Measurements from ENCODE around the gene SRBD1.
A peak's percentile ranks its signal among the peaks of the same experiment; 100 is the strongest.

SRBD1 gene

GRCh38 chr2:45379399-45380087 lies 231.5 kb downstream of the SRBD1 start:
- H2AFZ ChIP-seq (ENCODE audit: low read depth, low read length): no peak overlapping the region
- no peak overlapping the region for H4K8ac ChIP-seq (ENCODE audit: low read length)
- no peak overlapping the region for H3K18ac ChIP-seq (ENCODE audit: low read depth in 1 of 2, low read length in 2 of 2)
- peak overlapping the region; percentile 59 for H3K27ac ChIP-seq (ENCODE audit: low read length, poor library complexity, severe bottlenecking)
- no peak for DNase-seq
- H3K27me3 ChIP-seq (ENCODE audit: control insufficient read depth in 1 of 2, insufficient read depth in 1 of 2, low read length in 2 of 2): no peaks in the 10 kb centered on the region
- 97% methylated on average over 3 of the region's 3 CpGs for WGBS
- no peak overlapping the region for H2BK12ac ChIP-seq (ENCODE audit: low read length in 2 of 2)
- H2BK15ac ChIP-seq (ENCODE audit: low read depth, poor library complexity, severe bottlenecking): no peak overlapping the region
- H3K9ac ChIP-seq (ENCODE audit: low read length): no peak overlapping the region
- H2AK5ac ChIP-seq (ENCODE audit: low read length, severe bottlenecking): peak overlapping the region; percentile 23
- no peak overlapping the region for H2BK120ac ChIP-seq (ENCODE audit: low read depth, low read length)
- no peak overlapping the region for H3K4ac ChIP-seq (ENCODE audit: low read depth in 1 of 2, low read length in 2 of 2)
- no peak overlapping the region for H3K4me2 ChIP-seq (ENCODE audit: low read length, poor library complexity, severe bottlenecking)
- no peak overlapping the region for H3K23ac ChIP-seq (ENCODE audit: low read length in 2 of 2)
- H3K9me3 ChIP-seq (ENCODE audit: control insufficient read depth, low read length): no peaks in the 10 kb centered on the region
- H4K91ac ChIP-seq (ENCODE audit: low read length): no peak overlapping the region
- no peaks in the 10 kb centered on the region for H3K36me3 ChIP-seq (ENCODE audit: control insufficient read depth in 1 of 2, insufficient read depth in 2 of 2, low read depth in 1 of 2, low read length in 2 of 2)
- no peak overlapping the region for H3K4me3 ChIP-seq (ENCODE audit: insufficient read depth in 1 of 2, low read depth in 1 of 2, low read length in 2 of 2)
- H3K79me1 ChIP-seq (replicated peaks; ENCODE audit: low read length, poor library complexity, severe bottlenecking): no peaks in the 10 kb centered on the region
- no peak overlapping the region for H2BK5ac ChIP-seq (ENCODE audit: low read depth, low read length, poor library complexity, severe bottlenecking)
- no peak overlapping the region for H3K14ac ChIP-seq (ENCODE audit: low read length in 2 of 2)
- peaks cover 3% of the 10 kb centered on the region for H3K4me1 ChIP-seq (ENCODE audit: control insufficient read depth, insufficient read depth, low read depth, low read length)

- no peak overlapping the region for H3K9ac ChIP-seq (ENCODE audit: low read length)
- H4K91ac ChIP-seq (ENCODE audit: low read length): no peak overlapping the region
- WGBS: 100% methylated on average over 1 of the region's 2 CpGs
- H3K36me3 ChIP-seq (ENCODE audit: control insufficient read depth in 1 of 2, insufficient read depth in 2 of 2, low read depth in 1 of 2, low read length in 2 of 2): no peaks in the 10 kb centered on the region
- H3K4me2 ChIP-seq (ENCODE audit: low read length, poor library complexity, severe bottlenecking): no peak overlapping the region
- no peak overlapping the region for H2BK15ac ChIP-seq (ENCODE audit: low read depth, poor library complexity, severe bottlenecking)
- H3K23ac ChIP-seq (ENCODE audit: low read length in 2 of 2): no peak overlapping the region
- H4K8ac ChIP-seq (ENCODE audit: low read length): no peak overlapping the region
- no peak for DNase-seq
- no peak overlapping the region for H3K4me3 ChIP-seq (ENCODE audit: insufficient read depth in 1 of 2, low read depth in 1 of 2, low read length in 2 of 2)
- H3K79me1 ChIP-seq (replicated peaks; ENCODE audit: low read length, poor library complexity, severe bottlenecking): no peaks in the 10 kb centered on the region
- no peaks in the 10 kb centered on the region for H3K4me1 ChIP-seq (ENCODE audit: control insufficient read depth, insufficient read depth, low read depth, low read length)
- no peak overlapping the region for H2AK5ac ChIP-seq (ENCODE audit: low read length, severe bottlenecking)
- no peak overlapping the region for H3K14ac ChIP-seq (ENCODE audit: low read length in 2 of 2)
- H3K18ac ChIP-seq (ENCODE audit: low read depth in 1 of 2, low read length in 2 of 2): no peak overlapping the region
- no peaks in the 10 kb centered on the region for H3K27me3 ChIP-seq (ENCODE audit: control insufficient read depth in 1 of 2, insufficient read depth in 1 of 2, low read length in 2 of 2)
- H3K4ac ChIP-seq (ENCODE audit: low read depth in 1 of 2, low read length in 2 of 2): no peak overlapping the region
- no peaks in the 10 kb centered on the region for H3K9me3 ChIP-seq (ENCODE audit: control insufficient read depth, low read length)
- no peak overlapping the region for H2AFZ ChIP-seq (ENCODE audit: low read depth, low read length)
- H2BK5ac ChIP-seq (ENCODE audit: low read depth, low read length, poor library complexity, severe bottlenecking): no peak overlapping the region
- no peak overlapping the region for H2BK120ac ChIP-seq (ENCODE audit: low read depth, low read length)
- no peak overlapping the region for H2BK12ac ChIP-seq (ENCODE audit: low read length in 2 of 2)
- no peak overlapping the region for H3K27ac ChIP-seq (ENCODE audit: low read length, poor library complexity, severe bottlenecking)
Observed at GRCh38 chr2:45373534-45373933, 237.5 kb downstream of the SRBD1 start.

GRCh38 chr2:45370369-45370768 lies 240.7 kb downstream of the SRBD1 start:
- H3K79me1 ChIP-seq (replicated peaks; ENCODE audit: low read length, poor library complexity, severe bottlenecking): no peaks in the 10 kb centered on the region
- 100% methylated on average over 1 of the region's 2 CpGs for WGBS
- no peak overlapping the region for H3K18ac ChIP-seq (ENCODE audit: low read depth in 1 of 2, low read length in 2 of 2)
- no peak for DNase-seq
- H4K91ac ChIP-seq (ENCODE audit: low read length): no peak overlapping the region
- H3K9me3 ChIP-seq (ENCODE audit: control insufficient read depth, low read length): no peaks in the 10 kb centered on the region
- H3K9ac ChIP-seq (ENCODE audit: low read length): no peak overlapping the region
- H3K4me3 ChIP-seq (ENCODE audit: insufficient read depth in 1 of 2, low read depth in 1 of 2, low read length in 2 of 2): no peak overlapping the region
- H3K27me3 ChIP-seq (ENCODE audit: control insufficient read depth in 1 of 2, insufficient read depth in 1 of 2, low read length in 2 of 2): no peaks in the 10 kb centered on the region
- H2BK12ac ChIP-seq (ENCODE audit: low read length in 2 of 2): no peak overlapping the region
- H2AK5ac ChIP-seq (ENCODE audit: low read length, severe bottlenecking): no peak overlapping the region
- H3K4ac ChIP-seq (ENCODE audit: low read depth in 1 of 2, low read length in 2 of 2): no peak overlapping the region
- no peak overlapping the region for H3K27ac ChIP-seq (ENCODE audit: low read length, poor library complexity, severe bottlenecking)
- H3K14ac ChIP-seq (ENCODE audit: low read length in 2 of 2): no peak overlapping the region
- no peak overlapping the region for H3K4me2 ChIP-seq (ENCODE audit: low read length, poor library complexity, severe bottlenecking)
- H3K4me1 ChIP-seq (ENCODE audit: control insufficient read depth, insufficient read depth, low read depth, low read length): no peaks in the 10 kb centered on the region
- no peak overlapping the region for H2AFZ ChIP-seq (ENCODE audit: low read depth, low read length)
- no peak overlapping the region for H3K23ac ChIP-seq (ENCODE audit: low read length in 2 of 2)
- H2BK120ac ChIP-seq (ENCODE audit: low read depth, low read length): no peak overlapping the region
- H3K36me3 ChIP-seq (ENCODE audit: control insufficient read depth in 1 of 2, insufficient read depth in 2 of 2, low read depth in 1 of 2, low read length in 2 of 2): no peaks in the 10 kb centered on the region
- no peak overlapping the region for H2BK15ac ChIP-seq (ENCODE audit: low read depth, poor library complexity, severe bottlenecking)
- H4K8ac ChIP-seq (ENCODE audit: low read length): no peak overlapping the region
- H2BK5ac ChIP-seq (ENCODE audit: low read depth, low read length, poor library complexity, severe bottlenecking): no peak overlapping the region

GRCh38 chr2:45368792-45369191 lies 242.3 kb downstream of the SRBD1 start:
- Histone ChIP-seq H2AFZ (ENCODE audit: low read depth, low read length) (no peak overlapping the region), H2BK15ac (ENCODE audit: low read depth, poor library complexity, severe bottlenecking) (no peak overlapping the region), H3K36me3 (ENCODE audit: control insufficient read depth in 1 of 2, insufficient read depth in 2 of 2, low read depth in 1 of 2, low read length in 2 of 2) (no peaks in the 10 kb centered on the region), H2BK5ac (ENCODE audit: low read depth, low read length, poor library complexity, severe bottlenecking) (no peak overlapping the region), H3K27ac (ENCODE audit: low read length, poor library complexity, severe bottlenecking) (no peak overlapping the region), H2AK5ac (ENCODE audit: low read length, severe bottlenecking) (no peak overlapping the region), H4K91ac (ENCODE audit: low read length) (no peak overlapping the region), H3K4me1 (ENCODE audit: control insufficient read depth, insufficient read depth, low read depth, low read length) (no peaks in the 10 kb centered on the region), H3K9ac (ENCODE audit: low read length) (no peak overlapping the region), H3K79me1 (replicated peaks; ENCODE audit: low read length, poor library complexity, severe bottlenecking) (no peaks in the 10 kb centered on the region), H2BK120ac (ENCODE audit: low read depth, low read length) (no peak overlapping the region), H3K4me3 (ENCODE audit: insufficient read depth in 1 of 2, low read depth in 1 of 2, low read length in 2 of 2) (no peak overlapping the region), H3K18ac (ENCODE audit: low read depth in 1 of 2, low read length in 2 of 2) (no peak overlapping the region), H3K14ac (ENCODE audit: low read length in 2 of 2) (no peak overlapping the region), H2BK12ac (ENCODE audit: low read length in 2 of 2) (no peak overlapping the region), H3K27me3 (ENCODE audit: control insufficient read depth in 1 of 2, insufficient read depth in 1 of 2, low read length in 2 of 2) (no peaks in the 10 kb centered on the region), H3K9me3 (ENCODE audit: control insufficient read depth, low read length) (no peaks in the 10 kb centered on the region), H3K4ac (ENCODE audit: low read depth in 1 of 2, low read length in 2 of 2) (no peak overlapping the region), H3K4me2 (ENCODE audit: low read length, poor library complexity, severe bottlenecking) (no peak overlapping the region), H4K8ac (ENCODE audit: low read length) (no peak overlapping the region), H3K23ac (ENCODE audit: low read length in 2 of 2) (no peak overlapping the region)
- DNase-seq: no peak
- no CpG with 5 or more reads among the region's 1 CpG for WGBS
